Stimulated activated CD8-positive, alpha-beta memory T cell treated with anti-CD3 and anti-CD28 coated beads, Interleukin-2, amount 100 ng/mL, for 1 hour (primary cell): ENCODE results near the gene ANTXR2.
"Not testable (repeated sequence)": the region's sequence is repeated elsewhere in the genome, so short reads cannot be mapped to it uniquely, and the experiment has no call there.

ENCODE experiments used
- DNase-seq, 2 donors: peaks; one replicate each; pipeline ENCODE4 v3.0.0-alpha.2; 2020; ENCODE audit warnings: low read depth in 2 of 2

The ANTXR2 gene

DNA sequence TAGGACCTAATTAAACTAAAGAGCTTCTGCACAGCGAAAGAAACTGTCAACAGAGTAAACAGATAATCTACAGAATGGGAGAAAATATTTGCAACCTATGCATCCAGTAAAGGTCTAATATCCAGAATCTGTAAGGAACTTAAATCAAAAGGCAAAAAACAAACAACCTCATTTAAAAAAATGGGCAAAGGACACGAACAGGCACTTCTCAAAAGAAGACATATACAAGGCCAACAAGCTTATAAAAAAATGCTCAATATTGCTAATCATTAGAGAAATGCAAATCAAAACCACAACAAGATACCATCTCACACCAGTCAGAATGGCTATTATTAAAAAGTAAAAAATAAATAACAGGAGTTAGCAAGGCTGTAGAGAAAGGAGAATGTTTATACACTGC, 81.9 kb downstream of the ANTXR2 start:
- not testable (repeated sequence) for DNase-seq

DNA sequence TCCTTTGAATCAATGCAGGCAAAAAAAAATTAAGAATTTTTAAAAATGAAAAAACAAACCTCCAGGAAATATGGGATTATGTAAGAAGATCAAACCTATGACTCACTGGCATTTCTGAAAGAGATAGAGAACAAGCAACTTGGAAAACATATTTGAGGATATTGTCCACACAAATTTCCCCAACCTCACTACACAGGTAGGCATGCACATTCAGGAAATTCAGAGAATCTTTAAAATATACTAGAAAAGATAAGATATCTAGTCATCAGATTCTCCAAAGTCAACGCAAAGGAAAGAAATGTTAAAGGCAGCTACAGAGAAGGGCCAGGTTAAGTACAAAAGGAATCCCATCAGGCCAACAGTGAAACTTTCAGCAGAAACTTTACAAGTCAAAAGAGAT, 85.6 kb downstream of the ANTXR2 start:
- no peak for DNase-seq

DNA sequence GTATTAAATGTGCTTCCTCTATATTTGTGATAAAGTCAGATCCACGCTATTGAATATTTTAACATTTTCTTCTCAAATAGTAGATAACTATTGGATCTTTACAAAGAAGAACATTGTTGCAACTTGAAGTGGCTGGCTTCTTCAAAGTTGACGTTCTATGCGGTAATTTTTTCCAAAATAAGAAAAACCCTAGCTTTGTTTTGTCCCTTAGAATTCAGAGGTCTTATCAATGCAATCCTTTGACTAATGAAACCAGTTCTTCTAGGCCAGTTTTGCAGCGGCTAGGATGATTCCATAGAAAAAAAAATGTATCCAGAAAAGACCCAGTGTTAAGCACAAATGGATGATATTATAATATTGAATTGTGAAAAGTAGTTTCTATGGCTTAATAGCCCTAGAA, 89.6 kb downstream of the ANTXR2 start:
- no peak for DNase-seq

DNA sequence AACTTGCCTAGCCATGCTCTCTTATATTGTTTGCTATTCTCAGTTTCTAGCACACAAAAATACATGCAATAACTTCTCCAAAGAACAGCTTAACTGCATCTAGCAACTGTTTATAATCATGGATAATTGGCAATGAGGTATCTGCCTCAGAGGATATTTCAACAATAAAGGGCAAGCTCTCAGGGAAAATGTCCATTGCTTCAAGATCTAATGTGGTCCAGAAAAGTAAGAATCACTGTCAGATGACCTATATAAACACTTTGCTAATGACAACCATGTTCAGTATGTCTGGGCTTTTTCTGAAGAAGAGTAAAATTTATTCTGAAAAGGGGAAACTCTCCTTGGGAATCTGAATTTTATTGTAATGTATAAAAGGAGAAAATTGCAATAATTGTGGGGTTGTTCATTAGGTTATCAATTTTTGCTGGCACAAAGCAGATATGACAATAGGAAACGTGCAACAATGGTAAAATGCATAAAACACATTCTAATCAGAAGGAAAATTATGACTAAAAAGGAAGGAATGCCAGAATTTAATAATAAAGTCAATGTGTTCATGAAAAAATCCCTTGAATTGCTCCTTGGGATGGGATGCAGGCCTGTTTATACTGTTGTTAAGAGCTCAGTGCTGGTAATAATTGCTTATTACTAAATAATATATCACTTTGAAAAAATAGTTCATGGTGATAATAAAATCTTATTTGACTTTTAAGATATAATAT, 90.3 kb downstream of the ANTXR2 start:
- no peak for DNase-seq

DNA sequence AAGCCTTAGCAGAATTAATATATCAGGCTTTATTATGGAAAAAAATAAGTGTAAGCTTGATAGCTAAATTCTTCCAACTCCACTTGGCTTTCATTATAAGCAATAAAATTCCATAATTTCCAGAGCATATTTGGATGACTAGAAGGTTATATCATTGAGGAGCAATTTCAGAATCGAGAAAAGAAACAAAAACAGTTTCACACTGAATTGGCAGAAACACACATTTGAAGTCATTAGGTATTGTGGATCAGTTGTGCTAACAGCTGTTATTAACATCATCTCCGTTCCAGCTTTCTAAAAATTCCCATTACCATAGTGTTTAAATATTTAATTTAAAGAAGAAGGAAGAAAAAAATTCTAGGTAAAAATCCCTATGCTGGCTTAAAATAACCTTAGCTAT, 92.6 kb downstream of the ANTXR2 start:
- DNase-seq: no peak

DNA sequence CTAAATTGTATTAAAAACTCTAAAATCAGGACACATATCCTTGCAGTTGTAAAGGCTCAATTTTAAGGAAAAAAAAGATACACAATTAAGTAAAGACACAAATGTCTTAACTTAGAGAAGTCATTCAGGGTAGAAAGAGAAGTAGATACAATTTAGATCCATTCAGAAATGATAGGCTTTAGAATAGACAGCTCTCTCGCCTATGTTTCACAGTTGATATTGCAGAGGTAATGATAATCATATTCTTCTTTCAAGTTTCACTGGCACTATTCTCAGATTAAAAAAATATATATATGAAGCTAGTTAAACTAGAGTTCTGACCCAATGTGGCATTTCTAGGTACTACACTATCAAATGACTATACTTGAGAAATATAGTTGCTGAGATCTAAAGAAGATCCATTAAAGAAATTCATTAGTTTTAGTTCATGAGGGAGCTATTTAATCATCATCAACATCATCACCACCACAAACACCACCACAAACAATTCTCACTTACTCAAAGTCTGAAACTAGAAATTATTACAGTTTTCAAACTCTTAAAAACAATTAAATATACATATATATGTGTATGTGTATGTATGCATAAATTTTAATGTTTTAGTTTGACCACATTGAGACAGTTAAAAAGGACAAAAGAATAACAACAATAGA, 93.1 kb downstream of the ANTXR2 start:
- no peak for DNase-seq

DNA sequence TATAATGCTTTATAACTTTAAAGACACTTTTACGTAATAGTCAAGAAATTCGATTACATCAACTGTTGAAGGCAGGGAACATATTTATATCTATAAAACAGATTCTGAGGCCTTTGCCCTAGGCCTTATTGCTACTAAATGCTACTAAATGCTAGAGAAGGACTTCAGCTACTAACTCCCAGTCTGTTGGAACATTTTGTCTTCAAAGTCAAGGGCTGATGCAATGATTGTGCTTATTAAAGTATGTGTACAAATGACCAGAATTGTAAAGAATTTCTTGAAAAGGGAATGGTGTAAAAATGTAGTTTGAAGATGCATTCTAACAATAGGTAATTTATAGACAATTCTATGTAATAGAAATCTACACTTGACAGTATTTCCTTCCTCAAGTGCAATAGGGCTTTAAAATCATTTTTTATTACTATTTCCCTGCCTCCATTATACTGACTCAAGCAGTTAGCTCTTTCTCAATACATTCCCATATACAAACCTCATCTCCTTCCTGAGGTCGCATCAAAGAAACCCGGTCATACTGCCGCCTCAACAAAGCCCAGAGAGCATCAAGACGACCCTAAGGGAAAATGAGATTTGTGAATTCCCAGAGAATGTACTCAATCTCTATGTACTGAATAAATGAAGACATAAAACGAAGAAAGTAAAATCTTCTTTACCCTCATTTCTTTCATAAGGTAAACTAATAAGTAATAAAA, 95.7 kb downstream of the ANTXR2 start:
- no peak for DNase-seq

DNA sequence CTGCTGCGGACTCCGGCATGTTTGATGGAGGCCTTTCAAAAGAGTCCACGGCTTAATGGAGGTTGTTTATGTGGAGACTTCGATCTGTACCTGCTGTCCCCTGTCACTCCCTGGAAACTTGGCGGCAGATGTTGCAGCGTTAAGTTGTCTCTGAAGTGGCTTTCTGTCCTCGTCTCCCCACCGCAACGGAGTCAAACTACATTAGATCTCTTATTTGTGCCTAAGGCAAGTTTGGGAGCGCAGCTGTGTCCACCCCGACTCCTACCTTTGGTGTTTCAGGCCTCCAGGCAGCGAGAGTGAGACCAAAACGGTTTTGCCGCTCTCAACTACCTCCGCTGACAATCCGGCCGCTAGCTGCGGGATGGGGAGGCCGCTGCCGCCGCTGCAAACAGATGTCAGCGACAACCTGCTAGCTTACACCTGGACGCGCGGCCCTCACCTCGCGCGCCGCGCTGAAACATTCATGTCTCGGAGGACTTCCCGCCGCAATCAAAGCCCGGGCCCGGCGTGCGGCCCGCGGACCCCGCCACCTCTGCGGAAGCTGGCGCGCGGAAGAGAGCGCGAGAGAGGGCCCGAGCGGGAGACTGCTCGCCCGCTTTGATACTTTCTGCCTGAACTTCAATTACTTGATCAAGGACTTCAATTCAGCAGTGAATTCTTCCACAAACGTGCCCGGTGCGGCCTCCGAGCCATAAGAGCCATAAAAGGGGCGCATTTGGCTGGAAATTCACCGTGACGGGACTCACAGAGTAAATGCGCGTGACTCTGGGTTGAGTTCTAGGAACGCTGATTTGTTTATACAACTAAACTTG, 108.4 kb downstream of the ANTXR2 start:
- DNase-seq: no peak

DNA sequence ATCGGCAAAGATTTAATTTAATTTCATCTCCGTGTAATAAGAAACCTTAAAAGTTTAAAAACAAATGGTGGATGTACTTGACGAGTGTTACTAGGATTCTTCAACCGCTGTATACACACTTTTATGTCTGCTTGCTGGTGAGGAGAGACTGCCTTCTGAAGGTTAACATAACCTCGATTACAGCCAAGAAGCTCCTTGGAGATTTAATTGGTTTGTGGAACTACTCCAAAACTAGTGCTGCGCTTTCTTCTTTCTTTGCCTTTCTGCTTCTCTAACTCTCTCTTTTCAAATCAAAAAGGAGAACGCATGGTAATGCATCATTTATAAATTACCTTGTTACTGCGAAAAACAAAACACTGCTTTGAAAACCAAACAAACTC, 109.0 kb downstream of the ANTXR2 start:
- no peak for DNase-seq

DNA sequence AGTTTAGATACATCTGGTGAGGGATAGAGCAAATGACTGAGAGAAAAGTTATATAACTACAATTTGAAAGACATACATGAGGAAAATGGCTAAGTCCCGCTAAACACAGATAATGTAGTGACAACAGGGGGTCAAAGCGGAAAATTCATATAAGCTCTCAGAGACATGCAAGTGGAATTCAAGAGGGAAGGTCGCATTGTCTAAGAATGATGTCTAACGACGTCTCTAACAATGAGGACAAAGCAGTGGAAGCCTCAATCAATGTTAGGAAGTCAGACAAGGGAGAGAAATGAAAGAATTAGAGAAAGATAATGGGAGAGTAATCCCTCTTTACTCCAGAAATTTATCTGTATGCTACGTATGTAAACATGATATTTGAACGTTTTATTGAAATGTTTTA, 113.4 kb downstream of the ANTXR2 start:
- DNase-seq: no peak

DNA sequence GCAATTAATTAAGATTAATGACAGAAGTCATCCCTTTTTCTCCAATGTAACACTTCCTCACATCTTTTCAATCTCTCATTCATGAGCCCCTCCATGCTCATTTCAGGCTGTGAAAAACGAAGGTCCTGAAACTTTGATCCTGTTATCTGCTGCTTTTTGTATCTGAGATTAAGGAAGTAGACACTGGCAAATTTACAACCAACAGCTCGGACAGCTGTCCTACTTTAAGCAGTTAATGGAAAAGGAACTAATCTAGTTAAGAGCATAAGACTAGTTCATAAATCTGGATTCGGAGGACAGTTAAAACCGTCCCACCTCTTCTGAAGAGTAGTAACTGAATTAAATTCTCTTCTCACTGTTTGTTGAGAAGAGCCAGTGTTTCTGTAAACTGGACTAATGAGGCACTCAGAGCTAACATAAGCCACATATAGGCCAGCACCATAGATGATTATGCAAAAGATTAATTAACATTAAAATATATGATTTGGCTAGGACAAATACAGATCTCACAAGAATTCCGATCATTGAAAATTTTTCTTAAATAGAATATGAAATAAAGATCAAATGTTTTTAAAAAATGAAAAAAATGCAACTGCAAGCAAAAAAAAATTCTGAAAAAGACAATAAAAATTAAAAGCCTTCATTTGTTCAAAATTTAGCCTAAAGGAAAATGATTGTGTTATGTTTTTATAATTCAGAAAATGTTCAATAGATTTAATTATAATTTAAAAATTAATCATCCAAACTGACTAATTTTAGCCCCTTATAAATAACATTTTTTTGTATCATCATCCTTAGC, 114.4 kb downstream of the ANTXR2 start:
- no peak for DNase-seq

DNA sequence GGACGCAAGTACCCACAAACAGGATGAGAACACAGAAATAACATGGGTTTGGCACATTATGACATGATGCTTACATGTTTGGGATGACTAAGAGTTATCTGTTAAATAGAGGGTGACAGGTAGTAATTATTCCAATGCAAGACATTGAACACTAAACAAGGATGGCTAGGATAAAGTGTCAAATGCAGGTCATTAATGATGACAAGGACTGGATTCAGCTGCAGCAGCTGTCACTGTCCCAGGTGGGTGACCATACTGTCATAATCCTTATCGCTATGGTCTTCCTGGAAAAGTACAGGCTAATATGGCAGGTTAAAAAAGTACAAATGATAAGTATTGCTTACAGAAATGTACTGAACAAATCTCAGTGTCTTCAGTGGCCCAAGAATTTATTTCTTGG, 123.9 kb downstream of the ANTXR2 start:
- DNase-seq: no peak

DNA sequence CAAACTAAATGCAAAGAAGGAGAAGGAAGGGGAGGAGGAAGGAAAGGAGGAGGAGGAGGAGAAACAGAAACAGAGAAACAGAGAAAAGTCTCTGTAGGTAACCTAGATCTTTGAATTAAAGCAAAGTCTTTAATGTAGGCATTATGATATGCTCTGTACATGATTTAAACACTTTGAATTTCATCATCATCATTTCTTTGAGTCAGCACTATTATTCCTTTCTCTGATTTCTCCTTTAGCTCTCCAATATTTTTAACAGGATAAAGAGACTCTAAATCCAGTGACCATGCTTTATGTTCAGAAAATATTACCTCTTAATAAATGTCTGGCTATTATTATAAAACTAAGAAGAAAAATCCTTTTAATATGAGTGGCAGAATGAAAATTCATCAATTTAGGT, 124.3 kb downstream of the ANTXR2 start:
- DNase-seq: no peak

DNA sequence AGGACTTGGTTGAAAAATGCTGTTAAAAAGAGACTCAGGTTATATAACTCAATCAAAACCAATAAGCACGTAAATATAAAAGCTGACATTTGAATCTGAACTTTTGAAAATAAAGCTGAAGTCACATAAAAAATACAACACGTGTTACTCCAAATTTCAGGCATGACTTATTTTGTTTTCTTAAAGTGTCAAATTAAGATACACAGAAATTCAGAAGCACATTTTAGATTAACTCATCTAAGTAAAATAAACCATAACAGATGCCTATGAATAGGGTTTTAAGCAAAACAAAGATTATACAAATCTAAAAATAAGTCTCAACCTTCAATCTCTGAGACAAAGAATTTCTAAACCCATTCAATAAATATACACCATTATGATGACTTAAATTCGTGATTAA, 124.8 kb downstream of the ANTXR2 start:
- DNase-seq: no peak

DNA sequence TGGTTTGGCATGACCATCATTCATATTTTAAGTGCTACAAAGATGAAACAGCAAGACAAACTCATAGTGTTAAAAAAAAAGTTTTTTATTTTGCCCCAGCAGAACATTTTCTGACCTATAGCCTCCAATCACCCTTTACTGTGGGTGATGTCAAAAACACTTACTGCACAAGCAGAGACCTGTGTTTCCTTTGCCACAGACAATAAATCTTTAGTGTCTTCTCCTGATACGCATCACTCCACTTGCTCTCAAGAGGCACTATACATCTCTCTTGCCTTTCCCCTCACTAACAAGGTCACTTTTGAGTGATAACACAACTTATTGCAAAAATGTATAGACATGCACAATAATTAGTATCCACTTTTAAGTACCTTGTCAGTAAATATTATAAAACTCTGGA, 125.6 kb downstream of the ANTXR2 start:
- DNase-seq: no peak

DNA sequence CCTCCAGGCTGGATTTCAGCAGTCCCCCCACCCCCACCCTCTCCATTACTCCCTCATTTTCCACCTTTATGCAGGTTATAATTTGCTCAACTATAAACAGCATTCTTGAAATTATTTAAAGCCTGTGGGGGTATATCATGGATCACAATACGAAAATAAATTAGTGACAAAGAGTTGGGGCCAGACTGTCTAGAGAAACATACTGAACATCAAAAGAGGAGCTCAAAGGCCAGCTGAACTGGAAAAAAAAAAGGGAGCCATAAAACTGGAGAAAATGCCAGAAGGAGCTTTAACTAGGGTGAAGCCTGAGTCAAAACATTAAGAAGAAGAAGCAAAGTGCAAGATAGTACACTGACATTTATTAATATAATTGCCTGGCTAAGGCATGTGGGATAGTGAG, 137.8 kb downstream of the ANTXR2 start:
- DNase-seq: no peak

DNA sequence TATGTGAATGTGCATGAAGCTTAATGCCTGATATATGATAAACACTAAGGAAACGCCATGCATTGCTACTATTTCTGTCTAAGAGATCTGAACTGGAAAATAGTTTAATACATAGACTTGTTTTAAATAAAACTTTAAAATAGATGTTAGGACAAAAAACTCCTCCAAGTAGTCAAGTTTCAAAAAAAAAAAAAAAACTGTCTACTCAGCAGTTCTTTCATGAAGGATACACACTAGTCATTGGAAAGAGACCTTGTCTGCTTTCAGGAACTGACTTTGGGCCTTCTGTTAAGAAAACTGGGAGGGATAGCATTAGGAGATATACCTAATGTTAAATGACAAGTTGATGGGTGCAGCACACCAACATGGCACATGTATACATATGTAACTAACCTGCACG, 138.4 kb downstream of the ANTXR2 start:
- DNase-seq: no peak

DNA sequence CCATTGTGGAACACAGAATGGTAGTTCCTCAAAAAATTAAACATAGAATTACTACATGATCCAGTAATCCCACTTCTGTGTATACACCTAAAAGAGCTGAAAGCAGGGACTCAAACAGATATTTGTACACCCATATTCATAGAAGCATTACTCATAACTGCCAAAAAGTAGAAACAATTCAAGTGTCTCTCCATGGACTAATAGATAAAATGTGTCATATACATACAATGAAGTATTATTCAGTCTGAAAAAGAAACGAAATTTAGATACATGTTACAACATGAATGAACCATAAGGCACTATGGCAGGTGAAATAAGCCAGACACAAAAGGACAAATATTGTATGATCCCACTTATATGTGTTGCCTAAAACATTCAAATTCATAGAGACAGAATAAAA, 145.1 kb downstream of the ANTXR2 start:
- no peak for DNase-seq

DNA sequence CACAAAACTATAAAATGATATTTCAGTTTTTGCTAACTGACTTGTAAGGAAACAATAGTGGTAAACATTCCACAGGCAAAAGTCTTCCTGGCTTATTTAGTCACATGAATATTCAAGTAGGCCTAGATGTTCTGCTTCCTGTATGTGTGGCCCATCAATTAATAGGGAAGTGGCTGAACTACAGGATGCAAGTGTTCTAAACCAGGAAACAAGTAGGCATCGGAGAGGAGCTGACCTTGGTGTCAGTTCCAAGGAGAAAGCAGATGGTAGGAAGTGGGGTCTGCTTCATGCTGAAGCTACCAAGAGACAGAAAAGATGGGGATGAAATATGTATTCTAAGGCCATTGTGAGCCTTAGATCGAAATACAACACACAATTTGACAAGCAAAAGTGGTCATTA, 149.7 kb downstream of the ANTXR2 start:
- no peak for DNase-seq

DNA sequence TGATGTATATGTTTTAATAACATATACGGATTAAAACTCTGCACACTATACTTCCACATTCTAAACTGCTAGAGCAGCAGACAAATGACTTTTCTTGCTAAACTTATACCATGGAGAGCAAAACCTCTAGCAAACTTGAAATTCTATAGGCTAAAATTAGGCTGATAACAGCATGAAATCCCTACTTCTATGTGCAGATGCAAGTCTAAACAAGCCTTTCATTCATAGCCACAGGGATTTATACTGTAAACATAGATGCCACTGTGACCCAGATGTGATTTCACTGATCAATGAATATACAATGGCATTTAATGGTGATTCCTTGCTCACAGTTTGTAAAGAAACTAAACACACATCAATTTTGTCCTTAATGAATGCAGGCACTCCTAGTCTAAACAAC, 151.0 kb downstream of the ANTXR2 start:
- no peak for DNase-seq

DNA sequence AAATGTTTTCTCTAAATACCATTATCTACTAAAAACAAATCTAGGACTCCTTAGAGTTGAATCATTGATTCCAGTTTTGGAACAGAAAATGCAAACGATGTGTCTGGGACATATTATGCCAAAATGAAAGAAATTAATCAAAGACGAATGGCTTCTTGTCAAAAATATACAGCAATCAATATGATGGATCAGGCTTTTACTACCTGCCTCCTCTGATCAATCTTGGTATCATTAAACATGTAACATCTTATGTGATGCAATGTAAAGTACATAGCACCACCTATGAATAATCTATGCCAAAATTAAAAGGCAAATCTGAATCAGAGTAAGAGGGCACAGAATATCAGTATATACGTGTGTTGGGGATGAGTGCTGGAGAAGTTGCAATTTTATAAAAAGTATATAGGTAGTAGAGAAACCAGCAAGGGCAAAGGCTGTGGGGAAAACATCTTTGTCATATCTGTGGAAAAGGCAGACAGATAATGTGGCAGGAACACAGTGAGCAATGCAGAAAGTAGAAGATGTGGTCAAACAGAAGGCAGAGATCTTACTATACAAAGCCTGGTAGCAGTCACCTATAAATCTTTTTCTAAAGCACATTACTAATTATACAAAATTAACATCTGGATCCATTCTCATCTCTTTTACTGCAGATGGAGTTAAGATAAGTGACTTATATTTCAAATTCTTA, 152.7 kb downstream of the ANTXR2 start:
- no peak for DNase-seq
